HuH-7 (cell line): Measurements from ENCODE around the gene LRRC8D.

ENCODE experiments used
- DNase-seq: peaks from one replicate; pipeline ENCODE4 v3.0.0; 2011; ENCODE audit warnings: low spot score

Gene LRRC8D

GRCh38 chr1:89807983-89808382 lies 12.8 kb upstream of the LRRC8D start:
- DNase-seq, result no peak

GRCh38 chr1:89808441-89809117 lies 12.3 kb upstream of the LRRC8D start:
- no peak for DNase-seq

- no peak for DNase-seq
Measured at GRCh38 chr1:89809556-89809955, 11.3 kb upstream of the LRRC8D start.

GRCh38 chr1:89810302-89810701 lies 10.5 kb upstream of the LRRC8D start:
- DNase-seq, result no peak

GRCh38 chr1:89810880-89811279 lies 10.0 kb upstream of the LRRC8D start:
- no peak for DNase-seq

GRCh38 chr1:89812992-89813391 lies 7.8 kb upstream of the LRRC8D start:
- DNase-seq, result no peak

GRCh38 chr1:89815040-89815439 lies 5.8 kb upstream of the LRRC8D start:
- no peak for DNase-seq

- DNase-seq, result no peak
Measured at GRCh38 chr1:89815611-89816010, 5.2 kb upstream of the LRRC8D start.

- DNase-seq, result no peak
Measured at GRCh38 chr1:89816366-89816765, 4.5 kb upstream of the LRRC8D start.

- peak; percentile 46 for DNase-seq
Measured at GRCh38 chr1:89821322-89822108, 683 bp downstream of the LRRC8D start.

GRCh38 chr1:89822109-89822962 lies 1.5 kb downstream of the LRRC8D start:
- no peak for DNase-seq

GRCh38 chr1:89822999-89823628 lies 2.3 kb downstream of the LRRC8D start:
- peak; percentile 49 for DNase-seq

- no peak for DNase-seq
Measured at GRCh38 chr1:89823679-89824292, 3.0 kb downstream of the LRRC8D start.

- peak; percentile 47 for DNase-seq
Measured at GRCh38 chr1:89826594-89826993, 5.8 kb downstream of the LRRC8D start.

- DNase-seq, result no peak
Measured at GRCh38 chr1:89827330-89827729, 6.5 kb downstream of the LRRC8D start.

- no peak for DNase-seq
Measured at GRCh38 chr1:89827902-89828301, 7.1 kb downstream of the LRRC8D start.

- DNase-seq, result no peak
Measured at GRCh38 chr1:89829186-89829585, 8.4 kb downstream of the LRRC8D start.

- no peak for DNase-seq
Measured at GRCh38 chr1:89831462-89832120, 10.8 kb downstream of the LRRC8D start.

- DNase-seq, result no peak
Measured at GRCh38 chr1:89832496-89833127, 11.8 kb downstream of the LRRC8D start.

- no peak for DNase-seq
Measured at GRCh38 chr1:89833183-89834082, 12.6 kb downstream of the LRRC8D start.
